ENCODE results near the gene NEURL1B.
A peak's percentile ranks its signal among the peaks of the same experiment; 100 is the strongest.

The NEURL1B gene

GRCh38 chr5:172694061-172694460 lies 53.0 kb downstream of the NEURL1B start:
- Histone ChIP-seq H4K20me1 (ENCODE audit: insufficient read depth) (no peaks in the 10 kb centered on the region), H3K4me3 (IDR thresholded peaks at IDR 0.05; ENCODE audit: insufficient read depth, low read depth, low read length) (no peak overlapping the region), H3K27ac (no peak overlapping the region), H2AFZ (ENCODE audit: low read depth) (no peak overlapping the region), H3K36me3 (ENCODE audit: insufficient read depth) (no peaks in the 10 kb centered on the region), H3K4me1 (ENCODE audit: low read depth, poor library complexity, severe bottlenecking) (no peaks in the 10 kb centered on the region), H3K27me3 (ENCODE audit: insufficient read depth, low read depth) (no peaks in the 10 kb centered on the region), H3K9ac (no peak overlapping the region), H3K4me2 (no peak overlapping the region), H3K79me2 (ENCODE audit: insufficient read depth, low read depth) (no peaks in the 10 kb centered on the region)
- TF ChIP-seq CTCF (conservative IDR thresholded peaks at IDR 0.05; ENCODE audit: low read depth, low read length), result no peak

DNA sequence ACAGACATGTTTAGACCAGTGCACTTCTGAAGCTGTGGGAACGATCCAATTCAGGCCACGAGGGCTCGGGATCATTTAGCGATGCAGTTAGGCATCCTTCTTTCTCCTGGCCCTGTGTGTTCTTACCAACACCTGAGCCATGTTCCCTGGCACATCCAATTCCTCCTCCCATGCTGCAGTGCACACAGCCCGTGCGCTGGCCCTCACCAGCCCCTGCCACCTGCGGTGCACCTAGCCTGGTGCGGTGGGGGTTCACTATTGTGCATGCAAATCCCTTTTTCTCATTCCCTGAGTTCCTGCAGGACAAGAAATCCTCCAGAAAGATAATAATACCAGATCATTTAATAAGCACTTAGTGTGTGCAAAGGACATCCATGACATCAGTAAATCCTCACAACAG lies 53.5 kb downstream of the NEURL1B start:
- Histone ChIP-seq H3K36me3 (ENCODE audit: insufficient read depth) (no peaks in the 10 kb centered on the region), H3K27ac (no peak overlapping the region), H3K4me3 (IDR thresholded peaks at IDR 0.05; ENCODE audit: insufficient read depth, low read depth, low read length) (no peak overlapping the region), H3K9ac (no peak overlapping the region), H2AFZ (ENCODE audit: low read depth) (no peak overlapping the region), H3K4me2 (no peak overlapping the region), H3K79me2 (ENCODE audit: insufficient read depth, low read depth) (no peaks in the 10 kb centered on the region), H3K4me1 (ENCODE audit: low read depth, poor library complexity, severe bottlenecking) (no peaks in the 10 kb centered on the region), H3K27me3 (ENCODE audit: insufficient read depth, low read depth) (no peaks in the 10 kb centered on the region), H4K20me1 (ENCODE audit: insufficient read depth) (no peaks in the 10 kb centered on the region)
- TF ChIP-seq CTCF (conservative IDR thresholded peaks at IDR 0.05; ENCODE audit: low read depth, low read length), result no peak

- Histone ChIP-seq H3K4me2 (no peak overlapping the region), H3K27ac (no peak overlapping the region)
- TF ChIP-seq CTCF (conservative IDR thresholded peaks at IDR 0.05; ENCODE audit: low read depth, low read length), result no peak
Observed at GRCh38 chr5:172695232-172696054, 54.4 kb downstream of the NEURL1B start.

GRCh38 chr5:172696171-172696849 lies 55.2 kb downstream of the NEURL1B start:
- Histone ChIP-seq H3K4me3 (IDR thresholded peaks at IDR 0.05; ENCODE audit: insufficient read depth, low read depth, low read length) (no peak overlapping the region), H3K27ac (no peak overlapping the region), H3K36me3 (ENCODE audit: insufficient read depth) (no peaks in the 10 kb centered on the region), H3K9ac (no peak overlapping the region), H3K27me3 (ENCODE audit: insufficient read depth, low read depth) (no peaks in the 10 kb centered on the region; the same call in 1 of the 2 replicates), H2AFZ (ENCODE audit: low read depth) (peak overlapping the region; percentile 79; the same call in 1 of the 2 replicates), H3K4me2 (no peak overlapping the region), H3K4me1 (ENCODE audit: low read depth, poor library complexity, severe bottlenecking) (no peaks in the 10 kb centered on the region), H3K79me2 (ENCODE audit: insufficient read depth, low read depth) (no peaks in the 10 kb centered on the region), H4K20me1 (ENCODE audit: insufficient read depth) (no peaks in the 10 kb centered on the region)
- no peak for TF ChIP-seq CTCF (conservative IDR thresholded peaks at IDR 0.05; ENCODE audit: low read depth, low read length)

More at GRCh38 chr5:172695232-172696054, 54.4 kb downstream of the NEURL1B start:
- Histone ChIP-seq H3K9ac (no peak overlapping the region), H3K4me1 (ENCODE audit: low read depth, poor library complexity, severe bottlenecking) (no peaks in the 10 kb centered on the region), H3K36me3 (ENCODE audit: insufficient read depth) (no peaks in the 10 kb centered on the region), H4K20me1 (ENCODE audit: insufficient read depth) (no peaks in the 10 kb centered on the region), H2AFZ (ENCODE audit: low read depth) (no peak overlapping the region), H3K4me3 (IDR thresholded peaks at IDR 0.05; ENCODE audit: insufficient read depth, low read depth, low read length) (no peak overlapping the region), H3K27me3 (ENCODE audit: insufficient read depth, low read depth) (no peaks in the 10 kb centered on the region; the same call in 1 of the 2 replicates), H3K79me2 (ENCODE audit: insufficient read depth, low read depth) (no peaks in the 10 kb centered on the region)

Data from KMS-11 (cell line).